ENCODE measurements around the gene SLPI. TPM values are rescaled to one million over a fixed set of nuclear protein-coding genes. Genes with fewer than 3 reads are reported as not detected.

The SLPI gene
- total and polyA plus RNA-seq, 4 donors = 451 to 8,409 (median 1,806) TPM

GRCh38 chr20:45251884-45252560, 2.3 kb downstream of the SLPI start:
- no peak for ATAC-seq (ENCODE audit: insufficient read depth, low FRiP score)
- Histone ChIP-seq H3K27ac (ENCODE audit: low read depth in 1 of 2, low read length in 1 of 2) (no peak overlapping the region), H3K4me3 (peak overlapping the region; percentile 2)

DNA sequence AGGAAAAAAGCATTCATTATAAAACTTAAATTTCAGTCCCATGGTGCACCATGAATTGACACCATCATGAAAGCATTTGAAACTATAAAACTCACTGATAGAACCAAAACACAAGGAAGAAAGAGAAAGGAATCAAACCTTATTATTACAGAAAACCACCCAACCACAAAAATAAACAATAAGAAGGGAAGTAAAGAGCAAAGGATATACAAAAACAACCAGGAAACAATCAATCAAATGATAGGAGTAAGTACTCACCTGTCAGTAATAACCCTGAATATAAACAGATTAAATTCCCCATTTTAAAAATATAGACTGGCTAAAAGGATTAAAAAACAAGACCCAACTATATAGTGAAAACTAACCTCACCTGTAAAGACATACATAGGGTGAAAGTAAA, 5.8 kb downstream of the SLPI start:
- Histone ChIP-seq H3K4me1 (ENCODE audit: control insufficient read depth in 5 of 5, insufficient read depth in 5 of 5, low read length in 5 of 5) (peaks cover 0 to 28% (median 8%) of the 10 kb centered on the region in 5 donors), H3K27me3 (ENCODE audit: control insufficient read depth in 3 of 3, insufficient read depth in 3 of 3, low read length in 2 of 3) (peaks cover 0 to 12% (median 2%) of the 10 kb centered on the region in 3 donors), H3K4me3 (no peak overlapping the region), H3K9ac (ENCODE audit: insufficient read depth in 1 of 2, low read length in 2 of 2) (no peak overlapping the region), H3K9me3 (ENCODE audit: control insufficient read depth in 4 of 4, insufficient read depth in 3 of 4, low read length in 3 of 4) (no peaks in the 10 kb centered on the region), H3K36me3 (ENCODE audit: control insufficient read depth in 4 of 4, insufficient read depth in 4 of 4, low read length in 4 of 4) (no peaks in the 10 kb centered on the region), H3K27ac (ENCODE audit: low read depth in 1 of 2, low read length in 1 of 2) (no peak overlapping the region)
- TF ChIP-seq CTCF (IDR thresholded peaks at IDR 0.05; ENCODE audit: control extremely low read depth, extremely low read depth) = no peak
- ATAC-seq (ENCODE audit: insufficient read depth, low FRiP score) (no peak), DNase-seq (no peak)

More at GRCh38 chr20:45251884-45252560, 2.3 kb downstream of the SLPI start:
- Histone ChIP-seq H3K27me3 (ENCODE audit: control insufficient read depth in 3 of 3, insufficient read depth in 3 of 3, low read length in 2 of 3) (peaks cover 0 to 2% (median 0%) of the 10 kb centered on the region in 3 donors), H3K9ac (ENCODE audit: insufficient read depth in 1 of 2, low read length in 2 of 2) (no peak overlapping the region), H3K36me3 (ENCODE audit: control insufficient read depth in 4 of 4, insufficient read depth in 4 of 4, low read length in 4 of 4) (no peaks in the 10 kb centered on the region), H3K4me1 (ENCODE audit: control insufficient read depth in 5 of 5, insufficient read depth in 5 of 5, low read length in 5 of 5) (peaks cover 0 to 43% (median 13%) of the 10 kb centered on the region in 5 donors), H3K9me3 (ENCODE audit: control insufficient read depth in 4 of 4, insufficient read depth in 3 of 4, low read length in 3 of 4) (no peaks in the 10 kb centered on the region)
- TF ChIP-seq CTCF (IDR thresholded peaks at IDR 0.05; ENCODE audit: control extremely low read depth, extremely low read depth) = no peak
- 19 to 26% methylated on average over 5 of the region's 5 CpGs for WGBS, 2 donors
- DNase-seq = peak; percentile 59 to 76 (median 73)

- TF ChIP-seq CTCF (IDR thresholded peaks at IDR 0.05; ENCODE audit: control extremely low read depth, extremely low read depth) = no peak
- Histone ChIP-seq H3K36me3 (ENCODE audit: control insufficient read depth in 4 of 4, insufficient read depth in 4 of 4, low read length in 4 of 4) (no peaks in the 10 kb centered on the region), H3K27me3 (ENCODE audit: control insufficient read depth in 3 of 3, insufficient read depth in 3 of 3, low read length in 2 of 3) (peaks cover 0 to 12% (median 2%) of the 10 kb centered on the region in 3 donors), H3K9ac (ENCODE audit: insufficient read depth in 1 of 2, low read length in 2 of 2) (no peak overlapping the region), H3K9me3 (ENCODE audit: control insufficient read depth in 4 of 4, insufficient read depth in 3 of 4, low read length in 3 of 4) (no peaks in the 10 kb centered on the region), H3K4me1 (ENCODE audit: control insufficient read depth in 5 of 5, insufficient read depth in 5 of 5, low read length in 5 of 5) (peaks cover 0 to 28% (median 5%) of the 10 kb centered on the region in 5 donors), H3K4me3 (no peak overlapping the region), H3K27ac (ENCODE audit: low read depth in 1 of 2, low read length in 1 of 2) (no peak overlapping the region)
- peak in 2 of 3 donors; percentile 47 to 59 for DNase-seq
- WGBS, 2 donors = 27 to 45% methylated on average over 1 of the region's 1 CpG
- no peak for ATAC-seq (ENCODE audit: insufficient read depth, low FRiP score)
Measured at GRCh38 chr20:45247865-45248264, 6.5 kb downstream of the SLPI start.
